NOMO-1 treated with DMSO at 0.1 percent for 48 hours (cell line): ENCODE data around the gene LURAP1L.

ENCODE experiments used
- DNase-seq: peaks from one replicate; lab custom pipeline; 2025; ENCODE audit not compliant: unreplicated experiment; lab: John Stamatoyannopoulos, UW

LURAP1L gene

GRCh38 chr9:12776513-12777055 is 1.8 kb downstream of the LURAP1L start:
- DNase-seq, result no peak

DNA sequence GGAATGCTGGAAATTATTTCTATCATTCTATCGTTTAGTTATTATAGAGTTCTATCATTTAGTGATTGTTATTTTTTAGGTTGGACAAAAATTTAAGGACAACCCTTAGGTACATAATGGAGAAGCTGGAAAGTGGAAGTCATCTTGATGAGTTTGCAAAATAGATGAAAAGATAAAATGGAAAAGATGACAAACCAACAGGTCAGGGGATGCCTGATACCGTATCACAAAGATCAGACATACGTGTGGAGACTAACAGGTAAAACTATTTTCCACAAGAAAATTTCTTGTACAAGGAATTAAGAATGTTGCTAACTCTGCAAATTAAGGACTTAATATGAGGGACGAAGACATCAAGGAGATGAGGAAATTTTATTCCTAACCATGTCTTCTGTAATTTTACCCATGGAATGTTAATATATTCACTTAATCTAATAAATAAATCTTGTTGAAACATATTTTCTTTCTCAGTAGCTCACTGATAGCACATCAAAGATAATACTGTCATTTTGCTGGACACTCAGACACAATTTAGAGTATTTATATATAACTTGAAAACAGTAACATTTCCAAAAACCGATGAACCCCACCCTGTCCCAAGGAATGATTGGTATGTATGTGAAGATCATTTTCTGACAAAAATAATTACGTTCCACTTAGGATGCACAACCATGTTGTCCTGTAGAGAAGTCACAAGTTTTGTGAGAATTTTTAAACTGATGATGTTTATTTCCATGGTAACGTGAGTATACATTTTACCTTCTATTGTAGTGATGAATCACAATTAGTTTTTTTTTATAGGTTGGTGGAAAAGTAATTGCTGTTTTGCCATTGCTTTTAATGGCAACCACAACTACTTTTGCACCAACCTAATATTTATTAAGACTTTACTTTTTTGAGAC is 2.6 kb downstream of the LURAP1L start:
- no peak for DNase-seq

- no peak for DNase-seq
Measured at GRCh38 chr9:12778389-12778788, 3.6 kb downstream of the LURAP1L start.

- DNase-seq, result no peak
Measured at GRCh38 chr9:12781226-12781733, 6.5 kb downstream of the LURAP1L start.

- no peak for DNase-seq
Measured at GRCh38 chr9:12783767-12784460, 9.1 kb downstream of the LURAP1L start.

GRCh38 chr9:12784461-12785259 is 9.8 kb downstream of the LURAP1L start:
- DNase-seq, result no peak

GRCh38 chr9:12785260-12785770 is 10.5 kb downstream of the LURAP1L start:
- no peak for DNase-seq

DNA sequence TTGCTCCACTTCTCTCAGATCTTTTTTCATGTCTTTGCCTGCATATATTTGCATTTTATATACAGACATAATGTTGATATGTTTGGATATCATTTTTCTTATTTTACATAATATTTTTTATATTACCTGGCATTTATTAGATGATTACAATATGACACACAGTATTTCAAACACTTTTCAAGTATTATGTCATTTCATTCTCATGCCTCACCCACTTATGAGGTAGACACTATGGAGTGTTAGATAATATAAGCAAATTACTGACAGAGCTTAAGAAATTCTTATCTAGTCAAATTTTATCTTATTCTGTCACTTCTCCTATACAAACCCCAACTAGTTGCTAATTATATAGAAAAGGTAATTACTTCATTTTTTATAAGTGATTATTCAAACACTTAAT is 11.1 kb downstream of the LURAP1L start:
- no peak for DNase-seq

DNA sequence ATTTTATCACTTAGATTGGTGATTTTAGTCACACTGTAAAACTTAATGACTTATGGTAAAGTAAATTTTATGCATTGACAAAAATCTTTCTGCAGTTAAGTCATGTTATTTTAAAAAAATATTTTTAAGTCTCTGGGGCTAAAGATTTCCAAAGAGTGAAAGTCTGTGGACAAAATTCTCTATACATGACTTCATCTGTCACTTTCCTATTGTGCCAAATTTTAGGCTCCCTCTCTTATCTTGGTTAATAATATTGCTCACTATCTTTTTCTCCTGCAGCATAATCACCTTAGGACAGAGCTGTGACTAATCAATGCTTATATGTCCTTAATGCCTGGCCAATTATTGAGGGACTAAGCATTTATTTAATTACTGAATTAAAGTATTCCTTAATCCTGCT is 15.2 kb downstream of the LURAP1L start:
- DNase-seq, result no peak

GRCh38 chr9:12790883-12791282 is 16.1 kb downstream of the LURAP1L start:
- DNase-seq, result no peak

DNA sequence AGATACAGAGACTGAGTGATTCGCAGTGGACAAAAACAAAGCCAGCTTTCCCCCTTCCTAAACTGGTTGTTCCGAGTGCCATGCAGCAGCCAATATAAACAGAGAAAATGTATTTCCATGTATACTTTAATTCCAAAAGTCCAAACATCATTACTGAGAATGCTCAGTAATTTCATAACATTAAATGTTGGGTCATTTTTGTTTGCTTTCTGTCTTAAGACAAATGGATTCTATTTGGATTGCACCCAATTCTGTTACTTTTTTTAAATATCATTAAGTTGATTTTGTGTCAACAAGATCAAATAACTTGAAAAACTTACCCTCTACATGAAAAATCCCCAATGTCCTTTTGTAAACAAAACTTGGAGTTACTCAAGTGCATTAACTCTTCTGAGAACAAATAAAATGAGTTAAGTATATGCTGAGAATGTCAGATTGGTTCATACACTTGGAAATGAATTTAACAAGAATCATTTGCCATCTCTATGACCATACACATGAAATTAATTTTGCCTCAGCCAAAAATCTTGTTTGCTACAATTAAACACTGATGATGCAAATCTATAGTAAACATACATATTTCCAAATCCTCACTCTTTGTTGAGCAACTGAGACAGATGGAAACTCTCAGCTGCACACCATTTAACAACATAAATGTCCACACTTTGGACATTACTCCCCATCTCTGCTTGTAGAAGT is 19.4 kb downstream of the LURAP1L start:
- no peak for DNase-seq

DNA sequence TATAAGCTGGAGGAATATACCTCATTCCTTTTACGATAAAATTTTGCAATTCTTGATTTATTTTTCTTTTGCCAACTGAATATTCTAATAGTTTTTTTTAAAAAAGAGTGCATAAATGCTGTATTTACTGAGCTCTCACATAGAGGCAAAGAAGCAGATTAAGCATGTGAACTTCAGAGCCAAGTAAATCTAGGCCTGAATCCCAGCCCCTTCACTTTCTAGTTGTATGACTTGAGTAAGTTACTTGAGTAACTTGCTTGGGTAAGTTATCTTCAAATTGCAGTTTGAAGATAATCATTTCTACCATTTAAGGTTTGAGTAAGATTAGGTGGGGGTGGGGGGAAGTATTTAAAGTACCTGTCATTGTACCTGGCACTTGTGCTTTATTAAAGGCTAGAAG is 21.8 kb downstream of the LURAP1L start:
- DNase-seq, result no peak

- DNase-seq, result no peak
Measured at GRCh38 chr9:12797037-12797436, 22.2 kb downstream of the LURAP1L start.

DNA sequence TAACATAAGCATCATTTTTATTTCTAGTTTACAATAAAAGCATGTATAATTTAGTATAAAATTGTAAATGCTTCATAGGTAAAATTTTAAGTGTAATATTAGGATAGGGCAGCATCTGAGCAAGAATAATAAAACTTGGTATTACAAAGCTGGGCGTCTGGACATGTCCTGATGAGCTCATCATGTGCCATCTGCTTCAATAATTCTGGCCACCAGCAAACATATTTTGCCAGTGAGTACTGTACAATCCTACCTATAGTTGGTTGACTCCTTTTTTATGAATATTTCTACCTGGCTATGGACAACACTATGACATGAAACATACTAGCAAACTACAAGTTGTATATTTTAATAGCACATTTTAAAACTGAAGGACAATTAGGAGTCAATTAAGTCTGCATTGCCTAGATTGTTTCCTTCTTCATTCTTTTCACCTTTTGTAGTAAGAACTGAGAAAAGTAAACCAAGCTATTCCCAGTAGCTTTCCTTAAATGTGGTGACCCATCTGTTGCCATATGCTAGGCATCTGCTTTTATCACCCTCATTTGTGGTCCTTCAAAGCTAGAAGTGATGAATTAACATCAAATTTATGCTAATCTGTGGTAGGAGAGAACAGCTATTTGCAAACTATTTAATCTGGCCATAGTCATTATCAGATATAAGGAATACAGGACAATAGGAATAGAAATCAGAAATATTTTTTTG is 23.4 kb downstream of the LURAP1L start:
- no peak for DNase-seq

GRCh38 chr9:12801187-12801586 is 26.4 kb downstream of the LURAP1L start:
- no peak for DNase-seq

GRCh38 chr9:12801663-12802062 is 26.8 kb downstream of the LURAP1L start:
- DNase-seq, result no peak

DNA sequence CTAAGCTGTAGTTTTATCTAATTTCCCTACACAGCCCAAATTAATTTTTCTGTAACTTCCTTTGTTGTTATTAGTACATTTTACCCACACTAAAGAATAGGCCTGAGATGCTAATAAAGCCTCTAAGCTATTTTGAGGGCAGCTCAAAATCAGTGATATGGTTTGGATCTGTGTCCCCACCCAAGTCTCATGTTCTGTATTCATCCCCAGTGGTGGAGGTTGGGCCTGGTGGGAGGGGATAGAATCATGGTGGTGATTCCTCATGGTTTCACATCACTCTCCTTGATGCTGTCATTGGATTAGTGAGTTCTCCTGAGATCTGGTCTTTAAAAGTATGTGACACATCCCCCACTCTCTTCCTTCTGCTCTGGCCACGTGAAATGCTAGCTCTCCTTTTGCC is 27.3 kb downstream of the LURAP1L start:
- DNase-seq, result no peak

DNA sequence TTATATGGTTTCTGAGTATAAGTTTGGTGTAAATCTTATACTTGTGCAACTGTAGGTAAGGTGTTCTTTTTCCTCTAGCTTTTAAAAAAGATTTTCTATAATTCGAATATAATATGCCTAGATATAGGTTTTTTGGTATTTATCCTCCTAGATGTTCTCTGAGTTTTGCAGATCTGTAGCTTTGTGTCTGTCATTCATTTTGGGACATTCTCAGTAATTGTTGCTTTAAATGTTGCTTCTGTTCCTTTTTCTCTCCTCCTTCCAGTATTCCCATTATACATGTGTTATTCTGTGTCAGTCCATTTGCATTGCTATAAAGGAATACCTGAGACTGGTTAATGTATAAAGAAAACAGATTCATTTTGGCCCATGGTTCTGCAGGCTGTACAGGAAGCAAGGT is 33.7 kb downstream of the LURAP1L start:
- no peak for DNase-seq

DNA sequence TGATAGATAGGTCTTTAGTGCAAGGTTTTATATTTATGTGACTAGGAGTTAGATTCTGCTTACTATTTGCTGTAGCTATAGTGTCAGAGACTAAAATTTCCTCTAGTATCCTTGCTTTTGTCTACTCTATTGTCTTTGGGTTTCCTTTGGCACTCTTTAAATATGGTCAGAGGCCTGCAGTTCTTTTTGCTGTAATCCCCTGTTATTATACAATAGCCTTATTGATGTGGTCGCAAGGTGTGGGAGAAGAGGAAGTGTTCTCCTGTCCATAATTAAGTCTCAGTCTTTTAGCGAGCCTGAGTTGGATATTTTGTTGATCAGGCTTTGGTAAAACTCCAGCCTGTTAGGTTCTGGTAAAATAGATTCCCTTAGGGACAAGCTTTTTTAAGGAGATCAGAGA is 34.9 kb downstream of the LURAP1L start:
- DNase-seq, result no peak

GRCh38 chr9:12811935-12812334 is 37.1 kb downstream of the LURAP1L start:
- DNase-seq, result no peak
